Measurements from ENCODE around the gene NAV2.

The NAV2 gene

DNA sequence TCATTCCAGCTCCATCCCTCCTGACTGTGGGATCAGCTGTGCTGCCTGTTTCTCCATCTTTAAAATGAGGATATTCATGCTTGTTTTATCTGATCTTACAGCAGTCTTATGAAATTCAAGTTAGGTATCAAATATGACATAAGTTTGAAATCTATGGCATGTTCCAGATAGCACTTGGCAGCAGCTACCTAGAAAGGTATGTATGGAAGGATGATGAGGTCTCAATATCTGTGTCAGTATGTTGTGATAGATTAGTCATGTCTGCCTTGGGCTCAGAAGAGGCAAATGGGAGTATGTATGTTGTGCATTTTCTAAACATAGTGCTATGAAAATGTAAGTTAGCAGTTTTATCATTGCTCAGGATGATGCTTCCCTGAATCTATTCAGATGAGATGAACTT, 122.1 kb downstream of the NAV2 start:
- no peak for DNase-seq (ENCODE audit: low read depth)

DNA sequence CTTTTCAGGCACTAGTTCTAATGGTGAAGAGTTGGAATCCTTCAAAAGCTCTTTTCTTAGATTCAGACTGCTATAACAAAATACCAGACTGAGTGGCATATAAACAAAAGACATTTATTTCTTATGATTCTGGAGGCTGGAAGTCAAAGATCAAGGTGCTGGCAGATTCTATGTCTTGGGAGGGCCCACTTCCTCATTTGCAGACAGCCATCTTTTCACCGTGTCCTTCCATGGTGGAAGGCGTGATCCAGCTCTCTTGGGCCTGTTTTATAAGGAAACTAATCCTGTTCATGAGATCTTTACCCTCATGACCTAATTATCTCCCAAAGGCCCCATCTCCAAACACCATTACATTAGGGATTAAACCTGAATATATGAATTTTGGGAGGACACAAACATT, 124.0 kb downstream of the NAV2 start:
- DNase-seq (ENCODE audit: low read depth): no peak

DNA sequence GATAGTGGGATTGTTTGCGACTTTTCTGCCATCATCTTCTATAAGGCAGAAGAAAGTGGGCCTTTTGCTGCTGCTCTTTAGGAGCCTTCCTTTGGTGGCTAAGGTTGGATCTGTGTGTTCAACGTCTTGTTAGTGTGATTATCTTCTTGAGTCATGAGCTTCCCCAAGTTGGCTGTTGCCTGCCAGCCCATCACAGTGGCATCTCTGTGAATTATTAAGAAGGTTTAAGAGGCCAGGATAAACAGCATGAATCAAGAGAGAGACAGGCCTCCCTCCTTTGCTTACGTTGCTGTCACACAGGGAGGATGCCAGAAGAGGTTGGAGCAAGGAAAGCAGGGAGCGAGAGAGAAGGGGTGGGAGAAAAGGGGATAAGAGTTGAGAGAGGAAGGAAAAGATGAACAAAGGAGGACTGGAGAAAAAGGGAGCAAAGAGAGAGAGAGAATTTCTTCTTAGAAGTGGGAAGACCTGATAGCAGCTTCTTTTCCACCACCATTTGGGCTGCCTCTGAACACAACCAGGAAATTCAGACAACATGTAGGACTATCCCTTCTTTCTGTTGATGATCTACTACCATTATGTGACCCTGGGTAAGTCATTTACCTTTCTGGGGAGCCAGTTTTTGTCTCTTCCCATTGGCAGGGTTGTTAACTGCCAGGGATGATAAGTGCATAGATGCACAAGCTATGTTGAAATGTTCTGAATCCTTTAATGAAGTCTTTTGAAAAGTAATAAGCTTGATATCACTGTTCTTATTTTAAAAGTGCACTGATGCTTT, 126.5 kb downstream of the NAV2 start:
- no peak for DNase-seq (ENCODE audit: low read depth)

DNA sequence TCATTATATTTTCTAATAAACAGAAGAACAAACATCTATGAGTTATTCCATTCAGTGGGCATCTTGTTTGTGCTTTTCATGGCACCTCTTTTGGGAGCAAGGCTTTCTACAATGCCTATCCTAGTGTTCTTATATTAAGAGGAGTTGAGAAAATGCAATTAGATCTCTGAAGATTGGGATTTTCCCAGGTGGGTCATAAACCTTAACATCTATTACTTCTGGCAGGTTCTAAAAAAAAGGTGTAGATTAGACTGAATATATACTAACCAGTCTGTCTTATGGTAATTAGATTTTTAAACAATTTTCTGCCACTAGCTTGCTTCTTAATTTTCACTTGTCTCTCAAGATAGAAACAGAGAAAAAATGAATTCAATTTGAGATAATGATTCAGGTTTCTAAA, 128.3 kb downstream of the NAV2 start:
- no peak for DNase-seq (ENCODE audit: low read depth)

DNA sequence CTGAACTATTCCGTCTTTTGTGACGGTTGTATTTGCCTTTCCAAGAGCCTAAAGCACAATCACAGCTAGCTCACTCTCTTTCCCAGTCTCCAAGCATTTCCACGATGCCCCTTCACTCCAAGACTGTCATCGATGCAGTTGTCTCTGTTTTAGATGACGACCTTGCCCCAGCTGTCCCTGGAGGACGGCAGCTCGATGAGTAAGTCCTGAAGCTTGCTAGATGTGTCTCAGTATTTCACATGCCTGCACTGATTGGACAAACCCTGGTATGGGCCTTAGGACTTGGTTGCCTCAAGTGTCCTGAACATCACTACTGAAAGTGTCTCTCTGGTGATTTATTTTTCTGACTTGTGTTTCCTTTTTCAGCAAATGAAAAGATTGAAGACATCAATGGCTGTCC, 129.9 kb downstream of the NAV2 start:
- no peak for DNase-seq (ENCODE audit: low read depth)

DNA sequence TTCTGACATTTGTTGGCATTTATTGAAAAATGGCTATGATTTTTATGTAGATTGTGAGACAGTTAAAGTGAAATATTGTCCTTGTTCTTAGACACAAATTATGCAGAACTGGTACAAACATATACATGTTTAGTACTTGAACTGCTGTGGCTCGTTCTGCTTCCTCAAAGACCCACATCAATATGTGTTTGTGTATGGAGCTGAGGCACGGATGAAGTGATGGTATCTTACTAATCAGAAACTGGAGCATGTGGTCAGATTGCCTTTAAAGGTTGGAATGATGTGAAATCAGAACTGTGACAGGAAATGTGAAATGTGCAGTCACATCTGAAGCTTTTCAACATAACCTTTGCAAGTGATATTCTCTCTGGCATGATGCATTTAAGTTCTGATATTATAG, 130.4 kb downstream of the NAV2 start:
- no peak for DNase-seq (ENCODE audit: low read depth)

DNA sequence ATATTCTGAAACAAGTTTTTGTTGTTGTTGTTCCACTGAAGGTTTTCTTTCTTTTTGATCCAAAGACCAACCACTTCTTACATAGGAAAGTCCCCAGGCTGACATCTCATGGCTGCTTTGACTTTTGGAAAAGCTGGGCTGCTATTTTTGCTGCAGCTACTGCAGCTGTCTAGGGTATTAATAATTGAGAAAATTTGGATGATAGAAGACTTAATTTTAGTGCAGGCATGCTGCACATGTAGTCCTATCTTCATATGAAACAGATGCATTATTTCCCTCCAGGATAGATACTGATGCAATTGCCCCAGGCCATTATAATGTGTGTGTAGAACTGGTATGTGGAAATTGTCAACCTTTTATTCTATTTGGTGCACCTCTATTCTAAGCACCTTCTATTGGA, 131.4 kb downstream of the NAV2 start:
- DNase-seq (ENCODE audit: low read depth): no peak

DNA sequence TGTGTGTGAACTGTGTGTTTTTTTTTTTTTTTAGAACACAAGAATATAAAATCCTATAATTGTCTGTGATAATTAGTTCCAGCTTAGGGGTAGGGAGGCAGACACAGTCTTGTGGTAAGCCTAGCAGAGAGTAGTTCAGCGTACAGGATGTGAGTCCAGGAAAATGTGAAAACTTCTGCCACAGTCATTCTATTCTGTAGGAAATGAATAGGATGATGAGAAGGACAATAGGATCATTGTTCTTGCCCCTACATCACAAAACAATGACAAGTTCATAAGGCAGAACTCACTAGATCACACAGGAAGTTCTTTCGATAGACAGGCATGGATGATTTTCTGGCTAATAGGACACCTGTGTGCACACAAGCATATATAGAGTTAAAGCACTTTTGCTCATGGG, 132.2 kb downstream of the NAV2 start:
- DNase-seq (ENCODE audit: low read depth): no peak

DNA sequence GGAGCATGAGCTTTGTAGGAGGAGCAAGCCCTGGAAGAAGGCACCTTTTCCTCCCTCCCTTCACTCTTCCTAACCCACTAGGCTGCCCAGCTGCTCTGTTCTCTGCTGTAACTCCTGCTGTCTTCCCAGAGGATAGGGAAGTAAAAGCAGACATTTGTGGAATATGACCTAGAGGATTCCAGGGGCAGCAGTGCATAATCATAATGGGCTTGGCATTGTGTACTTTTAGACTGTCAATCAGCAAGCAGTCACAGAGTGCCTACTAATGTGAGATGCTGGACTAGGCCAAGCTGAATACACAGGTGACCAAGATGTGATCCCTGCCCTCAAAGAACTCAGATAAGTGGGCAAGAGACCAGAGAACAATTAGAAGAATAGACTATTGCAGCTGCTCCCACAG, 133.0 kb downstream of the NAV2 start:
- no peak for DNase-seq (ENCODE audit: low read depth)

DNA sequence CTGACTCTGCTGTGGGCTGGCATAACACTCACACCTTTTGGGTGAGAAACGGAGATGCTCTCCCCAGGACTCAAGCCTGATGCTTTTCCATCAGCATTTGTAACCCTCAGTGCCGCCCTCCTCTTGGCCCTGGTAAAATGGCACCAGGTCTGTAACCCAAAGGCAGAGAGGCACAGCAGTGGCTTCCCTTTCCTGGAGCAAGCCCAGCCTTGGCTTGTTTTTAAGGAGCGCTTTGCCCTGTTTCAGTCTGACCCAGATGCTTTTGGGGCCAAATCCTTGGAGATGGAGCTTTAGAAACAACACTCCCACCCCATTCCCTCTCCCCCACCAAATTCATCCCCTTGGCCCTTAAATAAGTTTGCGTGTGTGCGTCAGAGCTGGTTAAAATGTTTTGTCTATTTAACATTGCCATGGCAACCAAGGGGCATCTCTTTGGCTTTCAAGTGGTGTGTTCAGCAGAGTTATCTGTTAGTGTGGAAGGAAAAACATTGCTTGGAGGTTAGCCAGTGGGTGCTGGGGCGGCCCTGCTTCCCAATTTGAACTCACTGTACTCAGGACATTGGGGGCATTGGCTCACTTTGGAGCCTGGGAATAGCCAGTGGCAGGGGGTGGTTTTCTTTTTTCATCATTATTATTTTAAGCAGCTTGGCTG, 134.1 kb downstream of the NAV2 start:
- DNase-seq (ENCODE audit: low read depth): no peak

DNA sequence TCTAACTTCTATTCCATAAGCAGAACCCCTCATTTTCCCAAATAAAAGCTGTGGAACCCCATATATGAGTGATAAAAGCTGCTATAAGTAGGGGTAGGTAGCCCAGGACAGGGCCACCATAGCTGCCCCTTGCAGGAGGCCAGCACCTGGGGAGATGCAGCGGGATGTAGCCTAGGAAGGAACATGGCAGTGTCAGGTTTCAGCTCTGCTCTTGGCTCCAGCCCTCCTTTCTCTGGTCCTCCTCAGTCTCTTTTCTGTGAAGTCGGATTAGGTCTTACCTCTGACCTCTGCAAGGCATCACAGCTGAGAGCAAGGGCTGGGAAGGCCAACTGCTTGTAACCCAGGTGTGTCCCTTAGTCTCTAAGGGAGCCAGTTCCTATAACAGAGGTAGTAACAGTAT, 135.6 kb downstream of the NAV2 start:
- no peak for DNase-seq (ENCODE audit: low read depth)

DNA sequence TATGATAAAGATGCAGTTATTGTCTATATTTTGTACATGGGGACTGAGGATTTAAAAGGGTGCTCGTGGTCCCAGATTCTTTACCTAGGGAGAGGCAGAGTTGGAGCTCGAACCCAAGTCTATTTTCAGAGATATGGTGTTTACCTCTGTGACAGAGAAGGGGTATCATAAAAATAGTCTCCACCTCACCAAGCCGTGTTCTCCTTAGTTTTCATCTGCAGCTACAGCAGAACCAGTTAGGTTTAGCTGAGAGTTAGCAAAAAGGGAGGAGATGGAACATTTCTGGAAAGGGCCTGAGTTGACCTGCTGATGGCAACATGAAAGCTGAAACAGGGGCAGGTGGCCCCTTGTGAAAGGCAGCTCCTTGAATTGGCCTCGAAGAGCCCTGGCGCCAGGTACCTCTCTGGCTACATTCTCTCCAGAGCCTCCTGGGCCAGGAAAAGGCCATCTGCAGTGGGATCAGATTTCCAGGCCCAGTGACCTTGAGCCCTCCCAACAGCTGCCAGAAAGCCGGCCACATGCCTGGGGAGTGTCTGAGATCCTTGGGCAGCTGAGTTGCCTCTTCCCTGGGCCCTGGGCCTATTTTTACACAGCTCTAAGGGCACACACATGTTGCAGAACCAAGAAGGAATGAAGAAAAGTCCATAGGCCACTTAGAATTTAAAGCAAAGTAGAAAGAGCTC, 136.6 kb downstream of the NAV2 start:
- DNase-seq (ENCODE audit: low read depth): no peak

DNA sequence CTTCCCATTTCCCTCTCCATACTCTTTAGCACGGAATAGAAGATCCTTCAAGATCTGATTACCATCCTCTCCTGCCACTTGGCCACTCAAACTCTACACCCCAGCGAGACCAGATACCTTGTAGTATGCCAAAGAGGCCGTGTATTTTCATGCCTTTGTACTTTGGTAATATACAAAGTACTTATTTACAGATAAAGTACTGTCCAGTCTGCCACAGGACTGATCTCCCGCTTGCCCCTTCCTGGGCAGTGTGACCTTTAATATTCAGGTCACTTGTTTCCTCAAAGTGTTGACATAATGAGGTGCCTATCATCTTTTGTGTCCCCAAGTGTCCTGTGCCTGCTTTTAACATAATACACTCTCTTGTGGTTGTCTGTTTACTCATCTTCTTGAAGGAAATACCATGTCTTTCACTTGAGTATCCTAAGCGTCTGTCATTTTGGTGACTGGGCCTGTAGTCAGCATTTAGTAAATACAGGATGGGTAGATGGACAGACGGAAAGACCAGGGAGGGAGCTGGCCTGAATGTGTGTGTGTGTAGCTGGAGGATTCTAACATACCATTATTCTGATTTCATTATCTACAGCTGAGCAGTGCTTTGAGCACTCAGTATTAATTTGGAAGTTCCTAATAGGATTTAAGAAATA, 137.4 kb downstream of the NAV2 start:
- DNase-seq (ENCODE audit: low read depth): no peak

DNA sequence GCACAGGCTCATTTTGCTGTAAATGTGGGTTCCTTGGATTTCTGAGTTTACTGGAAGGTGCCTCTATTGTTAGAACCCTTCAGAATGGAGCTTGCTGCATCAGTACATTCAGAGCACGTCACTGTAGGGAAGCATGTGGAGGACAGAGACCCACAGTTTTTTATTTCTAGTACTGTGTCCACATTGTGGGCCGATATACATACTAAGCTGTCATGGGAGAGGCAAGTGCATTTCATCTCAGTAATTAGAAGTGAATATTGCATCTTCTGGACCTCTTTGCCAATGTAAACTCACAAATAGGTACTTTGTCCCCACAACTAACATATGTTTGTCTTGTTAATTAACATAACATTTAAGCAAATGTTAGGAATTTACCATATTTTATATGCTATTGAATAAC, 139.7 kb downstream of the NAV2 start:
- no peak for DNase-seq (ENCODE audit: low read depth)

DNA sequence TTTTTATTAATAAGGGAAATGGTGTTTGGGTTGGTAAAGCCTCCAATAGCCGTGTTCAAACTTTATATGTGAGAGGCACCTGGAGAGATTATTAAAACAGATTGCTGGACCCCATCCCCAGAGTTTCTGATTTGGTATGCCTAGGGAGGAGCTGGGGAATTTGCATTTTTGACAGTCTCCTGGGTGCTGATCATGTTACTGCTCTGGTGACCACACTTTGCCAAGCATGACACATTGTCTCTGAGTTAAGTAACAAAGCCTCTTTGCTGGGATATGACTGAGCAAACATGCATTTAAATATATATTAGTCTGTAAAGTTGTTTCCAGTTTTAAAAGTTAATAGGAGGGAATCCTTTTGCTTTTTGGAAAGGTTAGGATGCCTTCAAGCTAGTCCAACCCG, 140.4 kb downstream of the NAV2 start:
- no peak for DNase-seq (ENCODE audit: low read depth)

DNA sequence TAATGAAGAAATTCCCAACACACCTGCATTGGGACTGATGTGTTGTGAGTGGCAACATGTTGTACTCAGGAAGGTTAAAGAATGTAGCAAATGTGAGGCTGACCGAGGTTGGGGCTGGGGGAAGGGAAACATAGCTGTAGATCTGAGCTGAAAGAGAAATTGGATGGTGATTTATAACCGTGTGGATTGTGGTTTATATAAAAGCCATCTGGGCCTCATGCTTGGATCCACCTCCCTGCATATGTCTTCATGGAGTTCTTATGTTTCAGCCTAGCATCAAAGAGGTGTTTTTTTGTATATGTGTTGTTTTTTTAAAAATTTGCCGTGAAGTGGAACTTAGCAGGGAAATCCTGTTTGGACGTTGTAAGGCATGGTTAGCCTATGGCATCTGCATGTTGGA, 141.3 kb downstream of the NAV2 start:
- DNase-seq (ENCODE audit: low read depth): no peak

DNA sequence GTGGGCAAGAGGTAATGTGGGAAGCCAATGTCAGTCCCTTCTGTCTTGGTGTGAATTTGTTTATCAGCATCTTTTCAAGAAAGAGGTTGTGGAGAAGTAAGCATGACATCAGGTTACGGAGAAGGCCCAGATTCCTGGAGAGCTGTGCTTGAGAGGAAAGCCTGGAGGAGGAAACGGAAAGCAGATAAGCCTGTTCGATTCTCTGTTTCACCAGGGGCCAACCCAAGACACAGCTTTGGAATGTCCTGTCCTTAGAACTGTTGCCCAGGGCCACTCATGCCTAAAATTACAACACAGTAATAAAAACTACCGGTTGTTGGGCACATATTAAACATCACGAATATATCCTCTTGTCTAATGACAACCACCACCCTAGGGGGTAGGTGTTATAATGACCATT, 148.5 kb downstream of the NAV2 start:
- no peak for DNase-seq (ENCODE audit: low read depth)

DNA sequence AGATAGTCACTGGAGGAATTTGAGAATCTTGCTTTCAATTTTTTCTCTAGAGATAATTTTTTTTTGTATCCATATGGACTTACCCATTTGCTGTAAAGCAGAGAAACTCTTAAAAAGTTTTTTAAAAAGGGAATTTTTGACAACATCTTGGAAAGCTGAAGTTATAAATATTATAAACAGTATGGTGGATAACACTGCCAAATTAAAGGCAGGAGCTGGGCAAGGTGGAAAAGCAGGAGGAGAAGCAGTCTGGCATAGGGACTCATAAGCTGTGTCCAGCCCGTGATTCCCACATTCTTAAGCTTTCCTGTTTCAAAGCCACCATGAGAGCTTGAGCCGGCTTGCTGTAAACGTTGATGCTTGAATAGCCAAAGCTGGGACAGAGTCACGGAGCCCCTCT, 149.5 kb downstream of the NAV2 start:
- no peak for DNase-seq (ENCODE audit: low read depth)

DNA sequence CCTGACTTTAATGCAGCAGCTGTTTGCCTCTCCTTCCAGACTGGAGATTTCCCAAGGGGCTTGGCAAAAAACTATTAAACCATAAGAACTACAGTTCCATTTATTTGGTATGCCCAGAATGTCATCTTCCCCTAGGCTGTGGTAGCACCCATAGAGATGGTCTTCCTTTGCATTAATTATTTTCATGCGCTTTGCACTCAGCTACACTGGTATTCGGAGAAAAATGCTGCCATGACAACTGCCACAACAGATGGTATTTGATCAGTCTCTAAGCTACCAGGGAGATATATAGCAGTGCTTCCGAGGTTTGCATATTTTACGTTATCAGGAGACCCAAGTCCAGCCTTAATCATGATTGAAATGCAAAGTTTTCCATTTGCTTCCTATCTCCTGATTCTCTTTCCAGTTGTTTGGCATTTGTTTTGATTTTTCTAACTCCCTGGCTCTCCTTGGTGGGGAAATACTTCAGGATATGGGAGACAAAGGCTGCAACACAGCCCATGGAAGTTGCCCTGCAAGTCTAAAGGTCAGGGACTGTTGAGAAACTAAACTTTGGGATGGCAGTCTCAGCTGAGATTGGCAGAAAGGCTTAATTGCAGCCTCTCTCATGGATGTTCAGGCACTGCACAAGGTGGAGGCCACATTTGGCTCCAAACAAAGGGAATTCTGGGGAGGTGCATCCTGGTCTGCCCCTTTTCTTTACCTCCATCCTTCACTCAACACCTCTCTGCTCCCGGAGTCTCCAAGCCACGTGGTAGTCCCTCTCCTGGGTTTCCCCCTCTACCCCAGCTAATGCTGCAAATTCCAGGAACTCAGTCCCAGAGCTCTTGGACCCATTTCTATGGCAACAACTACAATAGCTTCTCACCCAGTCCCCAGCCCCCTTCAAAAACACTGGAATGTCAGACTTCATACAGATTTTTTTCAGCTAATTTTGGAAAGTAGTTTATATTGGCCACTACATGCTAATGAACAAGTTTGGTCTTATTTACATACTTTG, 151.8 kb downstream of the NAV2 start:
- no peak for DNase-seq (ENCODE audit: low read depth)

DNA sequence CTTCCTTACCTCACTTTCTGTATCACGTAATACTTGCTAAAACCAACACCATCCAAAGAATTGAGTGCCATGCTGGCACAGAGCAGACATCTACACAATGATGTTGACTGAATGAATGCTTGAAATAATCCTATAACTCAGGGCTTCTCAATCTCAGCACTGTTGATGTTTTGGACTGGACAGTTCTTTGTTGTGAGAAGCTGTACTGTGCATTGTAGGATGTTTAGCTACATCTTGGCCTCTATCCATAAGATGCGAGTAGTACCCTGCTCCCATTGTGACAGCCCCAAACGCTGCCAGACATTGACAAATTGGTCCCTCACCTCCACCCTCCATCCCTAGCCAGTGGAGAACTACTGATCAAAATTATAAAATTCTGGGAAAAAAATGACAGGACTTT, 153.4 kb downstream of the NAV2 start:
- DNase-seq (ENCODE audit: low read depth): no peak

DNA sequence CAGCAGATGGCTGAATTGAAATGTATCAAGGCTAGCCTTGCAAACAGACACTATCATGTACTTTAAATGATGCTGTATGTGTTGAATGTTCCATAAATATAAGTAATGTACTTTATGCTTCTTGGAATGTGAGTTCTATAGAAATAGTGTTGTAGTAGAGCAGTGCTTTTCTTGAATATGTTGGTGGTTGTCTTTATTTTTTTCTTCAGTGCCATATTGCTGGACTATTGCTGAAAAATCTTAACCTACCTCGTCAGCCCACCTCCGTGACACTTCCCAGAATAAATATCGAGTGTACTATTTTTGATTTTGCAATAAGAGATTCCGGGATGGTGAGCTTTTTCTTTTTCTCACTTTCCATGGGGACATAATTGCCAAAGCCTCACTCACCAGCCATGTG, 153.9 kb downstream of the NAV2 start:
- no peak for DNase-seq (ENCODE audit: low read depth)

DNA sequence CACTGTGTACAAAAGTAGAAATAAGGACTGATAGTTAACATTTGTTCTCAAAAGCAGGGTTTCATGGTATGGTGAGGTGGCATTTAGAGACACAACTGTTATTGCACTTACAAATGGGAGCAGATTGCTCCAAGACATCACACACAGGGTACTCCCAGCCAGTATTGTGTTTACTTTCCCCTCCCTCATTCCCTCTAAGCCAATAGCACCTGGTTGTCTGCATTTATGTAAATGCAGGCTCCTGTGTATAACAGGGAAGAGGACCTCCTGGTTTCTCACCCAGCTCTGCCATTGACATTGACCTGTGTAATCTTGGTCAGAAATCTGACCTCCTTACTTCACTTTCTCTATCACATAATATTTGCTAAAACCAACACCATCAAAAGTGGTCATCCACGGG, 154.4 kb downstream of the NAV2 start:
- no peak for DNase-seq (ENCODE audit: low read depth)
